Adrenal gland (tissue), 12 donors: ENCODE data around the gene ACOX1. TPM values are rescaled to one million over a fixed set of nuclear protein-coding genes. Genes with fewer than 3 reads are reported as not detected.

Source experiments
- DNase-seq, 7 donors: peaks; one replicate each; pipeline ENCODE4 v3.0.0-alpha.2; 2019 to 2020
- H3K27ac ChIP-seq, 5 donors: fragments of 200-600 bp; sonication (generic) in 4 of 5; 1 replicate in 3 of 5; 2 replicates in 2 of 5; pipeline versions ENCODE4 v1.5.1 to v1.8.0; 2016 to 2020; ENCODE audit warnings: mild to moderate bottlenecking in 1 of 5
- H3K27me3 ChIP-seq: fragments of 200-600 bp; 2 replicates; pipeline ENCODE4 v1.8.0; 2021
- H3K36me3 ChIP-seq, 2 donors: fragments of 200-600 bp; replicated peaks in 1 of 2; 1 replicate in 1 of 2; 2 replicates in 1 of 2; pipeline versions ENCODE4 v1.5.1 to v1.8.0; 2018 to 2022
- H3K4me1 ChIP-seq, 2 donors: fragments of 200-600 bp; replicated peaks in 1 of 2; 1 replicate in 1 of 2; 2 replicates in 1 of 2; pipeline versions ENCODE4 v1.5.1 to v1.8.0; 2018 to 2021
- H3K4me3 ChIP-seq, 4 donors: fragments of 200-600 bp; sonication (generic) in 3 of 4; one replicate each; pipeline ENCODE4 v1.5.1; 2016 to 2018
- H3K9me3 ChIP-seq, 3 donors: fragments of 200-600 bp; sonication (generic) in 1 of 3; replicated peaks in 1 of 3; 1 replicate in 2 of 3; 2 replicates in 1 of 3; pipeline versions ENCODE4 v1.5.1 to v1.8.0; 2016 to 2021
- CTCF ChIP-seq, 6 experiments: fragments of 450-650 bp in 4 of 6; fragments of 200-600 bp in 2 of 6; sonication (generic) in 1 of 6; IDR thresholded peaks; 1 replicate in 5 of 6; 2 replicates in 1 of 6; pipeline versions ENCODE4 v1.5.1 to v1.8.0; 2016 to 2021; ENCODE audit warnings: antibody characterized with exemption in 6 of 6, mild to moderate bottlenecking in 2 of 6, moderate library complexity in 1 of 6
- POLR2A ChIP-seq, 2 donors: fragments of 450-650 bp; IDR thresholded peaks; one replicate each; pipeline ENCODE4 v1.6.1; 2017; ENCODE audit warnings: antibody characterized with exemption in 2 of 2, mild to moderate bottlenecking in 2 of 2, moderate library complexity in 1 of 2
- WGBS, 4 donors: extraction: QIAGEN DNeasy Blood & Tissue Kit in 2 of 4; methylation state at CpG; one replicate each; pipeline versions ENCODE4 v1.1.5 to v1.1.7; 2013 to 2017; 5-methylcytosine and 5-hydroxymethylcytosine counted together
- intact Hi-C, 2 donors: fragments of 100-400 bp; cut with DNase I; formaldehyde crosslinking; loops; one replicate each; pipeline versions ENCODE4 v1.14.1 to v1.15.0; 2022 to 2023
- polyA plus RNA-seq, 3 donors: library from polyadenylated mRNA; stranded (reverse); fragments of 200-250 nt in 2 of 3; fragments of 350-450 nt in 1 of 3; fragmentation: Illumina TruSeq in 1 of 3; extraction: RNeasy Lipid Tissue Mini Kit (QIAGEN cat#74804) in 1 of 3; gene quantifications; one replicate each; pipeline ENCODE4 v1.2.3, GENCODE V29; 2013 to 2014
- total RNA-seq, 9 donors: library from RNA; depleted of rRNA in 4 of 9; stranded (reverse); fragments of >200 nt in 4 of 9; fragments of 120-200 nt in 1 of 9; fragmentation: NEBNext Ultra II Directional in 1 of 9; extraction: Animal tissue kit (Norgen Biotek cat#: 25700) in 1 of 9; gene quantifications; one replicate each; pipeline versions ENCODE4 v1.1.0 to v1.2.4, GENCODE V29; 2013 to 2023
- donor health status: healthy with polysubstance abuse.
- donor health status: Bipolar disorder and iron deficiency.
- donor health status: DM: yes; HTN: yes; CAD: no.
- donor health status: DM: no; HTN: no; CAD: no.
- donor health status: DM: no; HTN: no; CAD: no.
- donor health status: DM: yes; HTN: yes; CAD: no.

The ACOX1 gene
- total and polyA plus RNA-seq, 12 donors = 28.9 to 109 (median 69.1) TPM

- WGBS, 4 donors = 90 to 94% (median 91%) methylated on average over 23 to 34 of the region's 34 CpGs
- intact Hi-C loops = no loop called here
- Histone ChIP-seq H3K27ac (no peak overlapping the region), H3K4me3 (no peak overlapping the region), H3K9me3 (no peaks in the 10 kb centered on the region), H3K27me3 (no peaks in the 10 kb centered on the region), H3K36me3 (peaks cover 0 to 4% of the 10 kb centered on the region in 2 donors), H3K4me1 (no peaks in the 10 kb centered on the region)
- DNase-seq = no peak
- TF ChIP-seq POLR2A (IDR thresholded peaks at IDR 0.05) (no peak), CTCF (IDR thresholded peaks at IDR 0.05) (no peak)
Observed at GRCh38 chr17:75914643-75915267, 64.2 kb downstream of the ACOX1 start.

DNA sequence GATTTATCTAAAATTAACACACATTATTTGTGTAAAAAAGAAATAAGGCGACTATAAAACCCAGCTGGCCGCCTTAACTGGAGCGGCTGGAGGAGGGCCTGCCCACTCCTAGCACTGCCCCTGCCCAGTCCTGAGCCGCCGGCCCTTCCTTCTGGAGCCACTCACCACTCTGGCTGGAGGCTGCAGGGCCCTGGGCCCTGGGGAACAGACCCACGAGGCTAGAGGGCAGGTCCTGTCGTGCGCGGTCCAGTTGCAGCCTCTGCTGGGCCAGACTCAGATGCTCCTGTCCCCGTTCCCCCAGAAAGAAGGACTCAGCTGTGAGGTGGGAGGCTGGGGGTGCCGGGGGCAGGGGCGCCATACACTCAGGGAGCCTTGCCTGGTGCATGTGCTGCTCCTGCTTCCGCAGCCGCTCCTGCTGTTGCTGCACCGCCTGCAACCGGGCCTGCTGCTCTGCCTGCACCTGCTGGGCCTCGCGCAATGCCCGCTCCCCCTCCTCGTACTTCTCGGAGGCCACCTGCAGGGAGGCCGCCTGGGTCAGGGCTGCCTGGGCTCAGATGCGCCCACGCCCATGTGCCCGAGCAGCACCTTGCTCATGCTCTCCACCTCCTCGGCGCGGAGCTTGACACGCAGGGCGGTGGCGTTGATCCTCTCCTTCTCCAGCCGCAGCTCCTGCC, 65.3 kb downstream of the ACOX1 start:
- H3K4me3 ChIP-seq = no peak overlapping the region
- no peak for DNase-seq
- no peaks in the 10 kb centered on the region for H3K4me1 ChIP-seq
- intact Hi-C loops = no loop called here
- peaks cover 0 to 4% of the 10 kb centered on the region in 2 donors for H3K36me3 ChIP-seq
- 93 to 96% (median 95%) methylated on average over 13 to 32 of the region's 32 CpGs for WGBS, 4 donors
- H3K27ac ChIP-seq = no peak overlapping the region
- no peaks in the 10 kb centered on the region for H3K27me3 ChIP-seq
- no peak for TF ChIP-seq CTCF (IDR thresholded peaks at IDR 0.05)
- TF ChIP-seq POLR2A (IDR thresholded peaks at IDR 0.05) = no peak
- H3K9me3 ChIP-seq = no peaks in the 10 kb centered on the region

DNA sequence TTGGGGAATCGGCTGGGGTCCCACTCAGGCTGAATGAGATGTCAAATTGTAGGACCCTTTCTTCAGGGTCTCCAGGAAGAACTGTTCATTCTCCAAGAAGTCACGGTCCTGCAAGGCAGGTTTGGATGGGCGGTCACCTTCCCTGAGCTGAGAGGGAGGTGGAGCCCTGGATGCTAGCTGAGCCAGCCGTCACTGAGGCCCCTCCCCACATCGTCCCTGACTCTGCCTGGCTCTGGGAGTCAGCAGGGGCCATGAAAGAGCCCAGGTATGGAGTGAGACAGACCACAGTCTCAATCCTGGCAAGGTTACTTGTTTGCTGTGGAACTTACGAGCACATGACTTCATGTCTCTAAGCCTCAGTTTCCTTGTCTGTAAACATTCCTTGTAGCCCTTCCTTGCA, 68.3 kb downstream of the ACOX1 start:
- H3K9me3 ChIP-seq = no peaks in the 10 kb centered on the region
- intact Hi-C loops = no loop called here
- H3K4me3 ChIP-seq = no peak overlapping the region
- 84 to 100% (median 89%) methylated on average over 1 to 6 of the region's 6 CpGs for WGBS, 4 donors
- peaks cover 0 to 4% of the 10 kb centered on the region in 2 donors for H3K36me3 ChIP-seq
- no peak for DNase-seq
- H3K4me1 ChIP-seq = no peaks in the 10 kb centered on the region
- TF ChIP-seq CTCF (IDR thresholded peaks at IDR 0.05) = no peak
- TF ChIP-seq POLR2A (IDR thresholded peaks at IDR 0.05) = no peak
- no peak overlapping the region for H3K27ac ChIP-seq
- no peaks in the 10 kb centered on the region for H3K27me3 ChIP-seq

DNA sequence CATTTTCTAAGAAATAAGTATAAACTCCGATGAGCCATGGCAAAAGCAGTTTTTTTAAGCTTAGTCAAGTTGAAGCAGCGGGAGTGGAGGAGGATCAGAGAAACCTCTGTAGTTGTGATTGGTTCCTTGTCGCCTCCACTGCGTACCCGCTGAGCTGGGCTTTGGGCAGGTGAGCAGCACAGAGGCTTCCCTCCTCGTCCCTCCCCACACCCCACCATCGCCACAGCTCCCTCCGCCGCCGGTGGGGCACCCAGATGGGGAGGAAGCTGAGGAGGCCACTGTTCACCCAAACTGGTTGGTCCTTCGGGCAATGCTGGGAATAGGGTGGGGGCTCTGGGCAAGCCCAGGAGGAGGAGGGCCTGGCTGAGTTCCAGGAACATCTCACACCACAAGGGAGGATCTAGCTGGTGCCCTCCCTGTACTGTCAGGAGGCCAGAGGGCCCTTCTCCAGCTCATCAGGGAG, 69.1 kb downstream of the ACOX1 start:
- DNase-seq = peak in 1 of 7 donors; percentile 60
- no peak for TF ChIP-seq CTCF (IDR thresholded peaks at IDR 0.05)
- TF ChIP-seq POLR2A (IDR thresholded peaks at IDR 0.05) = no peak
- Histone ChIP-seq H3K4me3 (no peak overlapping the region), H3K9me3 (no peaks in the 10 kb centered on the region), H3K27ac (no peak overlapping the region), H3K27me3 (no peaks in the 10 kb centered on the region), H3K36me3 (peaks cover 0 to 4% of the 10 kb centered on the region in 2 donors), H3K4me1 (peaks cover 0 to 5% of the 10 kb centered on the region in 2 donors)
- intact Hi-C loops = loop anchor here in 1 of 2 donors (5.0 kb wide), 1 partner anchor 92 kb away; the partner anchor contains the start of gene CDK3
- WGBS, 4 donors = 75 to 92% (median 89%) methylated on average over 6 to 11 of the region's 11 CpGs
